Stimulated activated CD4-positive, alpha-beta T cell treated with anti-CD3 and anti-CD28 coated beads, Interleukin-12 subunit alpha, Interleukin-12 subunit beta, amount 100 ng/mL, for 48 hours (primary cell): ENCODE measurements around the gene TSSK2.
A peak's percentile ranks its signal among the peaks of the same experiment; 100 is the strongest.
"Not testable (repeated sequence)": the region's sequence is repeated elsewhere in the genome, so short reads cannot be mapped to it uniquely, and the experiment has no call there.

Experiments
- DNase-seq, 3 donors: peaks; one replicate each; pipeline ENCODE4 v3.0.0-alpha.2; 2020; ENCODE audit warnings: low read depth in 2 of 3, low spot score in 1 of 3

Gene TSSK2

GRCh38 chr22:19130959-19131684 is at the start of gene TSSK2:
TSSK2 (plus strand) TSS chr22:19131308; CDS start chr22:19131400, 92 bp downstream.
- DNase-seq: no peak

DNA sequence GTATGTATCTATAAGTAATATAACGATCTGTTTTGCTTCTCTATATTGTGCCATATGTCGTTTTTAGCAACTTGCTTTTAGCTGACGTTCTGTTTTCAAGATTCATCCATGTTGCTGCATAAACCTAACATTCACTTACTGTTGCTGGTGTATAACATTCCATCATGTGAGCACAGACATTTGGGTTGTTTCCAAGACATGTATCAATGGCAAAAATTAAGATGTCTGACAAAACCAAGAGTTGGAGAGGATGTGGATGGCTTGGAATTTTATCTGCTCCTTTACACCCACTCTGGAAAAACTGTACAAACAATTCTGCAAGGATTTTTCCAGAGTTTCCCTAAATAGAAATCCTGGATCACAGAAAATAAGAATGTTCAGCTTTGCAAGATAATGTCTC is 49.8 kb upstream of the TSSK2 start:
- no peak for DNase-seq

DNA sequence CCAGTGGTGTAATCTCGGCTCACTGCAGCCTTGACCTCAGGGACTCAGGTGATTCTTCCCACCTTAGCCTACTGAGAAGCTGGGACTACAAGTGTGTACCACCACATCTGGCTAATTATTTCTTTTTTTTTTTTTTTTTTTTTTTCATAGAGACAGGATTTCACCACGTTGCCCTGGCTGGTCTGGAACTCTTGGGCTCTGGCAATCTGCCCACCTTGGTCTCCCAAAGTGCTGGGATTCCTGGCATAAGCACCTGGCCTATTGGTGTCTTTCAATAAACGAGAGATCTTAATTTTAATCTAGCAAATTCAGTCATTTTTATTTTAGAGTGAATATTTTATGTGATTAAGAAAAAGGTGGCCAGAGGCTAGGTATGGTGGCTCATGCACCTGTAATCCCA is 49.0 kb upstream of the TSSK2 start:
- no peak for DNase-seq

DNA sequence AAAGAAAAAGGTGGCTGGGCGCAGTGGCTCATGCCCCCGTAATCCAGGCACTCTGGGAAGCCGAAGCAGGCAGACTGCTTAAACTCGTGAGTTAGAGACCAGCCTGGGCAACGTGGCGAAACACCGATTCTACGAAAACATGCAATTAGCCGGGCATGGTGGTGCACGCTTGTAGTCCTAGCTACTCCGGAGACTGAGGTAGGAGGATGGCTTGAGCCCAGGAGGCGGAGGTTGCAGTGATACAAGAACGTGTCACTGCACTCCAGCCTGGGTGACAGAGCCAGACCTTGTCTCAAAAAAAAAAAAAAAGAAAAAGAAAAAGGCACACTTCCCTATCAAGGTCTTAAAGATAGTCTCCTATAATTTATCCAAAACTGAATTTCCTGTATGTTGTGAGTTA is 48.3 kb upstream of the TSSK2 start:
- no peak for DNase-seq

DNA sequence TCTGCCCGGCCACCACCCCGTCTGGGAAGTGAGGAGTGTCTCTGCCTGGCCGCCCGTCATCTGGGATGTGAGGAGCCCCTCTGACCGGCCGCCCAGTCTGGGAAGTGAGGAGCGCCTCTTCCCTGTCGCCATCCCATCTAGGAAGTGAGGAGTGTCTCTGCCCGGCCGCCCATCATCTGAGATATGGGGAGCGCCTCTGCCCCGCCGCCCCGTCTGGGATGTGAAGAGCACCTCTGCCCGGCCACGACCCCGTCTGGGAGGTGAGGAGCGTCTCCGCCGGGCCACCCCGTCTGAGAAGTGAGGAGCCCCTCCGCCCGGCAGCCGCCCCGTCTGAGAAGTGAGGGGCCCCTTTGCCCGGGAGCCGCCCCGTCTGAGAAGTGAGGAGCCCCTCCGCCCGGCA is 47.0 kb upstream of the TSSK2 start:
- DNase-seq: not testable (repeated sequence)

GRCh38 chr22:19084586-19084985 is 46.5 kb upstream of the TSSK2 start:
- not testable (repeated sequence) for DNase-seq

GRCh38 chr22:19085233-19085718 is 45.8 kb upstream of the TSSK2 start:
- no peak for DNase-seq

- no peak for DNase-seq
These were observed 44.7 kb upstream of the TSSK2 start for GRCh38 chr22:19086417-19086816.

GRCh38 chr22:19086896-19087295 is 44.2 kb upstream of the TSSK2 start:
- DNase-seq: no peak

DNA sequence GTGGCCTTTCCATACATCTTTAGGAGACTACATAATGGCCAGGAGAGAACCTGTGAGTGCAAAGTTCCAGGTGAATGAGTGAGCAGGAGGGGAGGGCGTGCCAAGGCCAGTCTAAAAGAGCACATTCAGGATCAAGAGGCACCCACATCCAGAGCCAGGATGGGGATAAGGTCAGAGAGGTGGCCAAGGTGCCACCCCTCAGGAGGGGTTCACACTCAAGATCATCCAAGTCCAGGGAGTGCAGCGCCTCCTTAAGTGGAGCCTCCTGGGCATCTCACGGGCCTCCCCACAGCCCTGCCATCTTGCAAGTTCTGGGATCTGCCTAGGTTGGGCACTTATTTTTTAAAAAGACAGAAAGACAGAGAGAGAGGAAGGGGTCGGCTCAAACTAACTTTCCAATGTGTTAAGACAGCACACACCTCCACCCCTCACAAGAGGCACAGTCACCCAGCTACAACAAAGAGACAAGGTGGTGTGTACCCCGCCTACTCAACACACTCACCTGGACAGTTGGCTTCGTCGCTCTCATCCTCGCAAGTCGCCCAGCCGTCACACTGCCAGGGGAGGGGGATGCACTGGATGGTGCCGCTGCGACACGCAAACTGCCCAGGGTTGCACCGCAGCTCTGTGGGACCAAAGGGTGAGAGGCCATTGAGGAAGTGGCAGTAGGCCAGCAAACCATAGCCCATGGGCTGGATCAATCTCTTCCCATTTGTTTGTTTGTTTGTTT is 42.1 kb upstream of the TSSK2 start:
- DNase-seq: no peak

DNA sequence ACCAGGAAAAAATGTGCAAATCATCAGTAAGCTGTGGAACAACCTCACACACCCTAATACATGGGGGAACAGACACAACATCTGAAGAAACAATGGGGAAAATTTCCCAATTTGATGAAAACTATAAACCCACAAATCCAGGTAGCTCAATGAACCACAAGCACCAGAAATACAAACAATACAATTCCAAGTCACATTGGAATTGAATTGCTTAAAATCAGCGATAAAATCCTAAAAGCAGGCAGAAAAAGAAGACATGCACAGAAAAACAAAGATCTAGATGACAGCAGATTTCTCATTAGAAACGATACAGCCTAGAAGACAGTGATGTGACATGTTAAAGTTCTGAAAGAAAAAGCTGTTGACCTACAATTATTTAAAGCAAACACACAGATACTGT is 40.9 kb upstream of the TSSK2 start:
- DNase-seq: no peak

DNA sequence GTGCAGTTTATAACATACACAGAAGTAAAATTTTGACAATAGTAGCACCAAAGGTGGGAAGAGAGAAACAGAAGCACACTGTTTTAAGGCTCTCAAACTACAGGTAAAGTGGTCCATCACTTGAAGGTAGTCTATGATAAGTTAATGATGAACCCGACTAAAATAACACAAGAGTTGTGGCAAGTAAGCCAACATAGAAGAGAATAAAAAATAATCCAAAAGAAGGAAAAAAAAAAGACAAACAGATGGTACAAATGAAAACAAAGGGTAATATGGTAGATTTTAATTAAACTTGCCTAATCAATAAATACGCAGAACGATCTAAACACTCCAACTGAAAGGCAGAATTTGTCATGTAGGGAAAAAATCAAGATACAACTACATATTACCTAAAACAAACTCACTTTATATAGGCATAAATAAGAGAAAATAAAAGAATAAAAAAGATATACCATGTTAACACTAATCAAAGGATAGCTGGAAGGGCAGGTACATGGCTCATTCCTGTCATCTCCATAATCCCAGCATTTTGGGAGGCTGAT is 40.5 kb upstream of the TSSK2 start:
- DNase-seq: no peak

DNA sequence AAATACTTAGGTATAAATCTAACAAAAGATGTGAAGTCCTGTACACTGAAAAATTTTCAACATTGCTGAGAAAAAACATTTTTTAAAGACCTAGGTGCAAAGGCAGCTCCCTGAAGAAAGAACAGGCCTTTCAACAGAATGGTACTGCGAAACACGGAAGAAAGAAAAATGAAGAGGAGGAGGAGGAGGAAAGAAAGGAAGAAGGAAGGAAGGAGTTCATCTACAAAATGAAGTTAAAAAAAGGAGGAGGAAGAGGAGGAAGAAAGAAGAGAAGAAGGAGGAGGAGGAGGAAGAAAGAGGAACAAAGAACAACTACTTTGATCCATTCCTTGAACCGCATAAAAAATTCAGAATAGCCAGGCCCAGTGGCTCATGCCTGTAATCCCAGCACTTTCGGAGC is 38.4 kb upstream of the TSSK2 start:
- DNase-seq: no peak

- no peak for DNase-seq
These were observed 36.6 kb upstream of the TSSK2 start for GRCh38 chr22:19094393-19094997.

DNA sequence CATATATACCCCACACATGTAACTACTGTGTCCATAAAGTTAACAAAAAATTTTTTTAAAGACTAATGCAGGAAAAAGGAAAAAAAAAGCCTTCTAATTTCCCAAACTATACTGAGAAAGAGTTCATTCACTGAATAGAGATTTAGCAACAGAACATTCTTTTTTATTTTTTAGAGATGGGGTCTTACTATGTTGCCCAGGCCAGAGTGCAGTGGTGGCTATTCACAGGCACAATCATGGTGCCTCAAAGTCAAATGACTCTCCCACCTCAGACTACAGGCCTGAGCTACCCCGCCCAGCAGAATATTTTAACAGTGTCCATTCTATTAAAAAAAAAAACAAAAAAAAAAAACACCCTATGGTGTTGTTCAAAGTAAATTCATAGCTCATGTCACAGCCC is 34.6 kb upstream of the TSSK2 start:
- DNase-seq: no peak

- no peak for DNase-seq
These were observed 33.6 kb upstream of the TSSK2 start for GRCh38 chr22:19097518-19097917.

DNA sequence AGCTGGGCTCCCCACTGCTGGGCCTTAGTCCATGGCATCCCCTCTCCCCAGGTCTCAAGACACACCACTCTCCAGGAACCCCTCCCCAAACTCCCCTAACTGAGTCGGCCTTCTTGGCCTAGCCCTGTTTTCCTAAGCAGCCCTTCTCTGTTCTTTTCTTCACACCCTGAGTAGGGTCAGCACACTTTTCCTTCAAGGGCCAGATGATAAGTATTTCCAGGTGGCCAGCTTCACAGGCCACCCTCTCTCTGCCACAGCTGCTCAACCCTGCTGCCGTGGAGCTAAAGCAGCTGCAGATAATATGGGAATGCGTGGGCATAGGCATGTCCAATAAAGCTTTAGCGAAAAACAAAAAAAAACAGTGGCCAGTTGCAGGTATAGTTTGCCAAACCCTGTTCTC is 33.0 kb upstream of the TSSK2 start:
- no peak for DNase-seq

DNA sequence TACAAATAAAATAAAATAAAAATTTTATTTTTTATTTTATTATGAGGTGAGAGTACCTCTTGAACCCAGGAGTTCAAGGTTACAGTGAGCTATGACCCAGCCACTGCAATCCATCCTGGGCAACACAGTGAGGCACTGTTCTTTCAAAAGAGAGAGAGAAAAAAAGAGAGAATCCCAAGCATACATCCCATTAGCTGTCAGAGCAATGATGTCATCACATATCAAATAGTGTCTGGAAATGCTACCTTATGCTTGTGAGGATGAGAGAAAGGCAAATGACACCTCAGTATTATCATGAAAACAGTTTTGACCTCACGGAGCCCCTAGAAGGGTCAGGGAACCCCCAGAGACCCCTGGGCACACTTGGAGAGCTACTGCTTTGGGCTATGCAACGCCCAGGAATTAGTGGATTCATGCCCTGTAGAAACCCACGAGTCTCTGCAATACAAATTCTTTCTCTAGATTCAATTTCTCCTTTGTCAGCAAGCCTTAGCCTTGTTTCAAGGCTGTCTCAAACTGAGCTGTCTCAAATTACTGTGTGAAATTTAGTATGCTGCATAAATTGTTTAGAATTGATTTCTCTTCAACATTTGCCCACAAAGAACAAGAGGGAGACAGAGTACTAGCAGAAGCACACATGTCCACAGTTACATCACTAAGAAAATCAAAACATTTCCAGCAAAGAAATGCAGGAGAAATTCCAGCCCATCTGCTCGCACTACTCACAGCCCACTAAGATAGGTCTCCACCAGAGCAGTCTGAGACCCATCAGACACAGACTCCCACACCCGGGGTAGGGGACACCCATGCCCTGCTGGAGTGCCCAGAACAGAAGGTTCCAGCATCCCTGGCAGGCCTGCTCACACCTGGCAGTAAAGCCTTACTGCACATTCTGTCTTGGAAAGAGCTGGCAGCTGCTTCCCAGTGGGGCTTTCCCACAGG is 27.0 kb upstream of the TSSK2 start:
- DNase-seq: no peak

DNA sequence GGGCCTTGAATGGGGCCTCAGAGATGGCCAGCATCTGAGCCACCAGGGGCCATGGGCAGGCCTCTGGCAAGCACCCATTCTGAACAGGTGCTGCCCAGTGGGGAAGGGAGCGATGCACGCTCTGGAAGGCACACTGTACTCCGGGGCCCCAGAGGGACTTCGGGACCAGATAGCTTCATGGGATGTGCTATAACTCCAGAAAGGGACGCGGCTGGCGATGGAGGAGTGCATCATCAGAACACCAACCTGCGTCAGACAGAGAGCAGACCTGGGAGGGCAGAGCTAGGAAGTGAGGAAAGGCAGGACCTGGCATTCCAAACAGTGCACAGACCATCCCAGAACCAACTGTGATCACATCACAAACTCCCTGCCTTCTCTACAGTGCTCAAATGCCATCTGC is 25.7 kb upstream of the TSSK2 start:
- DNase-seq: no peak

DNA sequence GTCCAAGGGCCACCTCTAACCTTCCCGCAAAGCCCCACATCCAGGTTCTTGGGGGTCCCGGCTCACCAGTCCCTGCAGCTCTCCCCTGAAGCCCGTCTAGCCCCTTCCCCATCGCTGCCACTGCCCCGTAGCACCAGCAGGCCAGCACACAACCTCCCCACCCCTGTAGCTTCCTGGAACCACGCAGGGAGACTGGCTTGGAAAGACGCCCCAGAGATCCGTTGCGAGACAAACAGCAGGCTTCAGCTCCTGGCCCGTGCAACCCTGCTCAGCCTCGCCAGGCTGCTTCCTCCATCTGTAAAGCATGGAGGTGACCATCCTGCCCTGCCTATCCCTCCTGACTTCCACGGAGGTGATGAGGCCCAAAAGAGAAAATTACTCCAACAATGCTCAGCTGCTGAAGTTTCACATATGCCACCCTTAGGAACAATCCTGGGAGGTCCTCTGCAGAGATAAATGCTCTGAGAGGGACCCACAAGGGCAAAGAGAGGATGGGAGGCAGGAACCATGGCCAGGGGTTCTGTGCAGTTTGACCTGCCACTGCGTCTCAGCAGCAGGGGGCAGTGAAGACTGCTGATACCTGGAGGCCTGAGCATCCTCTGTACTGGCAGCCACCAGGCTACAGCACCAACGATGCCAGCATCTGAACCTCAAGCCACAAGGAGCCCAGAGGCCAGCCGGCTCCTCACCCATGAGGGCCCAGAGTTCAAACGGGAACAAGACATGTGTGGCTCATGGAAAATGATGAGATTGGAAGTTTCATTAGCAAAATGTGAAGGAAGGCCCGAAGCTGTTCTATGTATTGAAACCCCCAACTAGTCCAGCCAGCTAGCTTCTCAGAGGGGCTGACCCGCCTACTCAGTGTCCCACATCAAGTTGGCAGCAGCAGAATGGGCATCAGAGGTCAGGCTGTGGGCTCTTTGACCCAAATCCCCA is 25.0 kb upstream of the TSSK2 start:
- DNase-seq: peak in 2 of 3 donors; percentile 10 to 11
